HPDE6-E6E7 (cell line): ENCODE results near the gene GMNC.
"Not testable (repeated sequence)": the region's sequence is repeated elsewhere in the genome, so short reads cannot be mapped to it uniquely, and the experiment has no call there.

Source experiments
- DNase-seq: peaks from one replicate; pipeline ENCODE4 v3.0.0; 2011; ENCODE audit warnings: missing footprints; ENCODE audit errors: extremely low spot score

The GMNC gene, protein sequence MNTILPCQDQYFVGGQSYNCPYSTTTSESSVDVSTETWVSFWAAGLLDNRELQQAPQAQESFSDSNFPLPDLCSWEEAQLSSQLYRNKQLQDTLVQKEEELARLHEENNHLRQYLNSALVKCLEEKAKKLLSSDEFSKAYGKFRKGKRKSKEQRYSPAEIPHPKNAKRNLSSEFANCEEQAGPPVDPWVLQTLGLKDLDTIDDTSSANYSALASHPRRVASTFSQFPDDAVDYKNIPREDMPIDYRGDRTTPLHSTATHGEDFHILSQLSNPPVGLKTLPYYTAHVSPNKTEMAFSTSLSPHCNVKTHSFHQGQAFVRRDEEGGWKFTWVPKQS

DNA sequence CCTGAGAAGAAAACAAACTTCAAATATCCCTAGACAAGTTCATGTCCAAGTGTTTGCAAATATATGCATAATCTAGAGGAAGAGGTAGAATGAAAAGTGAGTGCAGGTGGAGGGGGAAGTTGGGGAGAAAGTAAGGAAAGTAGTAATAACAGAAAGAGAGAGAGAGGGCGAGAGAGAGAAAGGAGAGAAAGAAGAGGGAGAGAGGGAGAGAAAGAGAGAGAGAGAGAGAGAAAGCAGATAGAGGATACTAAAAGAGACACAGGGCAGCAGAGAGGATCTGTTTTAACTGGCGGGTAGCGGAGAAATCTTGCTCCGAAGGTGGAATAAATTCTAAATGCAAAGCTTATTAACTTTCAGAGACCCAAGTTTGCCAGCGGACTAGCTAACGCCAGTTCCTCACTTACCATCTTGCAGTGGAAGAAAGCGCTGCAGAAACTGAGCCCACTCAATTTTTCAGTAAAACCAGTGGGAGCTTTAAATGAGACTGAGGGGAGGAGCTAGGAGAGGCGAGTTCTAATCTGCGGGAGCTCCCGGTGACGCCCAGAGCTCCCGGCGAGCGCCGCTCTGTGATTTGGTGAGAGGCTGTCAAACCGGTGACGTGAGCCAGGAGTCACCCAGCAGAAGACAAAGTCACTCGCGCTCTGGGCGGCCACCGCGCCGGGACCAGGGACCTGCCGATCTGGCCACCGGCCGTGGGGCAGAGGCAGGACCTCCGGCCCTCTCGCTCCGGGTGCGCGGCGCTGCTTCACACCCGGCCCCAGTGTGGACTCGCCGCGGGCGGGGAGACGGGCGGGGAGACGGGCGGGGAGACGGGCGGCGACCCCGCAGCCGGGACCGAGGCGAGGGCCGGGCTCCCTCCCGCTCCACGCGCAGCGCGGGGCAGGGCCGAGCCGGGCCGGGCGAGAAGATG lies at the start of gene GMNC:
TSS of gene GMNC (minus strand) at position 486 of the 910 bp plus-strand sequence. CDS start at position 407, 79 bp downstream.
- peak; percentile 76 for DNase-seq

DNA sequence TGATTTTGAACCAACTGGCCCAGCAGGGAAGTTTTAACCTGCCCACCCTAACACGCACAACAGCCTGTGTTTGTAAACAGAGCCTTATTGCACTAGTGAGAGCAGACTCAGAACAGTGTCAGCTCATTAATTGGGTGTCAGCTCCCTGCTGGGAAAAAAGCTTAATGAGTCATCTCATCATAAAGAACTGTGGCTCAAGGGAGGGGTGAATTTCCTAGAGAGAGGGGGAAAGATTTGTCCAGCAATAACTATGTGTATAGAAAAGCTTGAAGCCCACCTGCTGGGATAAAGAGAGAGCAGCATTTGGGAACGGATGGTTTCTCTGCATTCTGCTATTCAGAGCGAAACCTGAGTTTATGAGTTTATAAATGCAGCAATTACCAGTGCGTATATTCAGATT lies 48.9 kb upstream of the GMNC start:
- peak; percentile 23 for DNase-seq

DNA sequence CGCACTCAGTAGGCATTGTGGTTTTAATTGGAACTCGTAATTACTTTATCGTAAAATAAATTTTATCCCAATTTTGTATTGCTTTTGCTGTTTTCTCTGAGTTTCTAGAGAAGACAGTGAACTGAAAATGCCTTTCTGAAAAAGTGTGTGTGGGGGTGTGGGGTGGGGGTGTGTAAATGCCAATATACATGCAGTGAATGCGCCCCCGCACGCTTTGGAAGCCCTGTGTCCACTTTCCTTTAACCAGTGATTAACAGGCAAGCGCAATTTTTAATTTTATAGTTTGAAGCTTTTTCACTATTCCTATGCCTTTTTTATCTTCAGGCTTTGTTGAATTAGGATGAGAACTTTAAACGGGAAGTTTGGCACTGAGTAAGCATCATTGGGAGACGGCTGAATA lies 47.4 kb upstream of the GMNC start:
- DNase-seq, result no peak

DNA sequence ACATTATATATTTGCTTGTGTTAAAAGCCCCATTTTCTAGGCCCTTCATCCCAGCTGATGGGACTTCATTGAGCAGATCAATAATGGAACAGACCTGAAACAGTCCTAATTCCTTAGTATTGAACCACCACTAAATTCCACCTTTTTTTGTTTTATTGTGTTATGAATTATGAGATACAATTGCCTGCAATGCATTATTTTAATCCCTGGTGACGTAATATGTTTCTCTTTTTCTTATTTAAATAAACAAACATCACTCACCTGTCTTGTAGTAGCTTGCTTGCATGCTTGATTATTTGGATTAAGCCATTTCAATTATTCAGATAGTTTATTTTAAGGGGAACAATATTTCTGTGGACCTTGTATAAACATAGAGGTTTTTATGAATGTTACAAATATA lies 40.7 kb upstream of the GMNC start:
- DNase-seq, result no peak

DNA sequence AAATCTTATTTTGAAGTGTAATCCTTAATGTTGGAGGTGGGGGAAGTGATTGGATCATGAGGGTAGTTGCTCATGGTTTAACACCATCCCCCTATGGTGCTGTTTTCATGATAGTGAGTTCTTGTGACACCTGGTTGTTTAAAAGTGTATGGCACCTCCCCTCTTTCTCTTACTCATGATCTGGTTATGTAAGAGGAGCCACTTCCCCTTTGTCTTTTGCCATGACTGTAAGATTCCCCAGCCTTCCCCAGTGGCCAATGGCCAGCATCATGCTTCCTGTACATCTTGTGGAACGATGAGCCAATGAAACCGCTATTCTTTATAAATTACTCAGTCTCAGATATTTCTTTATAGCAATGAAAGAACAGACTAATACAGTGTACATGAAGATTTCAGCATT lies 39.8 kb upstream of the GMNC start:
- no peak for DNase-seq

DNA sequence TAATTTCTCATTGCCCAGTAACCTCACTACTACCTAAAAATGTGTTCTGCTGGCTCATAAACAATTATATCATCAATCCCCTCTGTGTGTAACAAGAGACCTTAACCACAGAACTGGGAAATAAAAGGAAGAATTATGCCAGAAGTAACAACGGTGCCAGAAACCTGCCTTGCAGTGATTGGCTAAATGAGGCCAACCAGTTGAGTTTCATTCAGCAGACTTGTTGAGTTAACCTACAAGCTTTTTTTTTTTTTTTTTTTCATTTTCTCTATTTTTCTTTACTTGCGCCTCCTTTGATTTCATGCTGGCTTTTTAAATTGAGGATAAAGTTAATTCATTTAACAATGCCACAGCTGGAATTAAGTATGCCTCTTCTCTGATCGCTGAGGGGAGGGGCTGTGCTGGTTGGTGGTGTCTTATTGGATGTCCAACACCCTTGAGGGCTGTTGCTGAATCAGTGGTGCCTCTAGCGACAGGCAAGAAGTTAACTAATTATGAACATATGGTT lies 30.0 kb upstream of the GMNC start:
- no peak for DNase-seq

DNA sequence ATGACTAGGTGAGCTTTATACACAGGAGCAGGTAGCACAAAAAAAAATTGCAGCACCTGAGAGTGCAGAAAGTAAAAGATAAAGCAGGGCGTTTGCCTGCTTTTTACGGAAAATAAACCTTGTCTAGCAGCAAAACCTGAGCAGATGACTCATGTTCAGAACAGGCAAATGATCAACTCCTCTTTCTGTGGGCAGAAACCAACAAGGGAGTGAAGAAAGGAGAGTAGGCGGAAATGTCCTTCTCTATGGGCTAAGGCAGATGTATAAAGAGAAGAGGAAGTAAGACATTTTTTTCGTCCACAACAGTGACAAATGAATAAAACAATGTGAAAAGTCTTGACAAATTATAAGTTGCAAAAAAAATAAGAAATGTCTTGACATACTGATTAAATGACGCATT lies 24.5 kb upstream of the GMNC start:
- DNase-seq, result peak; percentile 46

DNA sequence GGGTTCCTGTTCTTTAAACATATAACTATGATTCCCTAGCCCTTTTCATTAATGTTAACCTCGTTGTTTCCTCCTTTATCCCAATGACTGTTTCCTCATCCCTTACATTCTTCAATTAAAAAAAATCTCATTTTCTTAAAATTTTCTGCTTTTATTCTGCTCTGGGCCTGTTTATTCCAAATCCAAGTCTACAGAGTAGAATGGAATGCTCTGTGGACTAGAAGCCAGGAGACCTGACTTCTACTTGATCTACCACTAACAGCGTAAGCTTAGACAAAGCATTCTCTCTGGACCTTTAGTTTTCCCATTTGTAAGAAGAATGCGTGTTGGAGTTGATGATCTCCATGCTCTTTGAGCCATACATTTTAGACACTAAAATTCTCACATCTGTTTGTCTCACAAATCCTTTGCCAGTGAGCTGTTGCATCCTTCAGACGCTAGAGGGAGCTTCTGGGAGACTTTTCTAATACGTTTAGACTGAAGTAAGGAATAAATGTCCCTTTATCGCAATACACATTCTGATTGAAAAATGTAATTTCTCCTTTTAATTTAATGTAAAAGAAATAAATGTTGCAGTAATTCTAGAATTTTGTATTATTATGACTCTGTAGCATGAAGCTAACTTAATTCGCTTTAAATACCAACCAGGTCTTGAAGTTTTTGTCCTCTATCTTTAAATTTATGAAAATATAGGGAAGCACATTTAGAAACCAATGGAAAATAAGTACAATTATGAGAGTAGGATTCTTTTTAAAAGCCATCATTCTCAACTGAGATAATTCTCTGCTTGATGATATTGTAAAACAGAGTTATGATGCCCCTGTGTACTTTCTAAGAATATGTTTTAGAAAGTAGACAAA lies 21.7 kb upstream of the GMNC start:
- DNase-seq, result peak; percentile 21

DNA sequence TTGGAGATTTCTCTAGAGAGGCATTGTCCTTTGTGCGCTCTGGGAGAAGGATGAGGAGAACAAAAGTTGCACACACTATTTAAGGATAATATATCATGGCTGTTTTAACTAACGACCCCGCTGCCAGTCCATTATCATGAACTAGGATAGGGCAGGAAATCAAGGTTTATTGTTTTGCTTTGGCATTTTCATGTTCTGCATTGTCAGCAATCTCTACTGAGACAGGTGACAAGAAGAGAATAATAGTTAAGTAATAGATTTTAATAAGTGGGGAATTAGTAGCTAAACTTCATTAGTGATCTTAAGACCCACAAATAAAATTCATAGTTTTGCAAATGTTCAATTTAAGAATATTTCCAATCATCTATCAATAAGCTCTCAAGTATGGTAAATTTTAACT lies 20.6 kb upstream of the GMNC start:
- no peak for DNase-seq

DNA sequence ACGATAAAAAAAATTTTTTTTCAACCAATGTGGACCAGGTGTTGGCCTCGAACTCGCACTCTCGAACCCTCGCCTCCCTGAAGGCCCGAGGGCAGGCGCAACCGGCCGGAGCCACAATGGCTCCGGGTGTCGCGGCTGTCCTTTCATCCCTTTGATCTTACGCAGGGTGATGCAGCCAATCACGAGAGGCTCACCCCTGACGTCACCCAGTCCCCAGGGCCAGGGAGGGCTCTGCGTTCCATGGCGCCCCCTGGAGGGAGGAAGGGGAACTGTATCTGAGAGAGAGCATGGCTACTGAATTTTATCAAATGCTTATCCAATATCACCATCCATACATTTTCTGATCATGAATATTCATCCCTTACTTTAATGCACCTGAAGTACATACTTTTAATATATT lies 15.4 kb upstream of the GMNC start:
- DNase-seq, result no peak

DNA sequence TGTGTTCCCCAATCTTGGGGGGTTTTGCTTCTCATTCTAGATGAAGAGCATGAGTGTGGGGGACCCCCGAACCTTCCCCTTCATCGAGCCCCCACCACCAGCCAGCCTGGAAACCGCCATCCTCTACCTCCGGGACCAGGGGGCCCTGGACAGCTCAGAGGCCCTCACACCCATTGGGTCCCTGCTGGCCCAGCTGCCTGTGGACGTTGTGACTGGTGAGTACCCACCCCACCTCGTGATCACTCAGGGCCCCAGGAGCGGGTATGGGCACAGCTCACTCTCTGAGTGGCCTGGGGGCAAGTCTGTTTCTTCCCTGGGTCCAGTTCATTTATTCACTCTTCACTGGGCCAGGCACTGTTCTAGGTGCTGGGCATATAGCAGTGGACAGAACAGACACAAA lies 13.9 kb upstream of the GMNC start:
- DNase-seq, result not testable (repeated sequence)

DNA sequence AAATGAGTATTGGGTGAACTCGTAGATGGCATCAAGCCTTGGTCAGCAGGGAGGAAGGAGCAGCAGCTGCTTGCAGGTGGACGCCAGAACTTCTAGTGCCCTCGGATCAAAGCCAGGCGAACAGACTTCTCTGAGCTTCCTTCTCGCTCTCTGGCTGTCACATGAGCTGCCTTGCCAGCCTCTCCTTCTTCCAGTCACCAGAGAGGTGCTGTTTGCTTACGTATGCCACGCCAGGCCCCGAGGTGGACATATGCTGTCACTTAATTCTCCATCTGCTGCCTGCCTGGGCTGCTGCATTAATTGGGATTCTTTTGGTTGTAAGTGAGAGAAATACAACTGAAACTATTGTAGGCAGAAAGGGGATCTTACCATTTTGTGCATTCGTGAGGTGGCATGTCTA lies 12.6 kb upstream of the GMNC start:
- DNase-seq, result not testable (repeated sequence)

DNA sequence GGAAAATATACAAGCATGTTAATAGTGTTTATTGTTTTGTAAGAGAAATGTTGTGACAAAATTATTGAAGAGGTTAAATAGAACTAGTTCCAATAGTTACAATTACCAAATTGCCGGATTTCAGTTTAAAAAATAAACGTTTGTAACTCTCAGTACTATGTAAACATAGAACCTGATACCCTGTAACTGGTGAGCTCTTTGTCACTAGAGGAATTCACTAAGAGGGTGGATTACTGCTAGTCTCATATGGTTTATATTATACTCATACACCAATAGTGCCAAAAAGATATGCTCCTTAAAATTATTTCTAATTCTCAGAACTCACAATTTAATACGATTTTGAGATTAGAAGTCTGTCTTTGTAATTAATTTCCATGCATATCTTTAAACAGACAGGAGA lies 7.6 kb upstream of the GMNC start:
- no peak for DNase-seq

DNA sequence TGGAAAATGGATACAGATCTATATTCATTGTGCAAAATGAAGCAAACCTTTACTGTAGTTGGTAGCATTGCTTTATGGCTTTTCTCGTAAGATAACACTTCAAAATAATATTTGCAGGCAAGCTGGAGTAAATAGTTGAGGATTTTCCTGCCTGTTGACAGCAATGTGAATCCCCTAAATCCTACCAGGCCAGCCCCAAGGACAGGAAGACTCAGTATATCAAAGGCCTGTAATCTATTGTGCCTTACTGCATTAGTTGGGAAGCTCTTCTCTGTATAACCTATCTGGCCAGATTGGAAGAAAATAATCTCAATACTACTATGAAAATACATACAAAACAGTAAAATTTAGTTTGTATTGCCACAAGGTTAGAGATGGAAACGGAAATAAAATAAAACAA lies 4.6 kb upstream of the GMNC start:
- no peak for DNase-seq

DNA sequence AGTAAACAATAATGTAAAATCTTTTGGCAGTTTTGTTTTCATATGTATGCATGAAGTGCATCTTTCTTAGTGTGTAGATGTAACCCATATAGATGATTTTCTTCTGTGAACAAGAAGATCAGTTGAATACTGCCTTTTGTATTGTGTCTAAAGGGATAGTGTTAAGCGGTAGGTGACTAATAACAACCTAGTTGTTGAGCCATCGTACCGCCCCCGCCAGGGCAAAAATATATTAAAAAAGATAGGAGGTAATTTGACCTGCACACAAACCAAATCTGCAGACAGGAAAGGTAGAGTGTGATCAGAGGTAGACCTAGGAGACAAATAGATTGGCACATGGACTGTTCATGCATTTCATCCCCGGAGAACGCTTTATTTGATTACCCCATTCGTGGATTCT lies 3.3 kb upstream of the GMNC start:
- DNase-seq, result no peak

DNA sequence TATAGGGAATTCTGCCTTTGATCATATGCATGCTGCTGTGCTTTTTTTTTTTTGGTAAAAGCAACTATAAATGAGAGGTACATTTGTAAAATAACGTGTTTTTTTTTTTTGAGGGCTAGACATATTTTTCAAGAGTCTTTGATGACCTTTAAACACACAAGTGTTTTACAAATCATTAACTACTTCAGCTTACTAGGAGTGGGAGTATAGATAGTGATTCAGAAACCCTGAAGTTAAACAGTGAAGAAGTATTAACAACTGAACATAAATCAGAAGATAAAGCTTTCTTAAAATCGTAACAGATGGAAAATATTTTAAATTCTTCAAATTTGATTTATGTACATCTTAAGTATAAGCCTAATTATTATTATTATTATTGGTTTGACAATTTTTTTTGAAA lies 2.9 kb upstream of the GMNC start:
- no peak for DNase-seq

DNA sequence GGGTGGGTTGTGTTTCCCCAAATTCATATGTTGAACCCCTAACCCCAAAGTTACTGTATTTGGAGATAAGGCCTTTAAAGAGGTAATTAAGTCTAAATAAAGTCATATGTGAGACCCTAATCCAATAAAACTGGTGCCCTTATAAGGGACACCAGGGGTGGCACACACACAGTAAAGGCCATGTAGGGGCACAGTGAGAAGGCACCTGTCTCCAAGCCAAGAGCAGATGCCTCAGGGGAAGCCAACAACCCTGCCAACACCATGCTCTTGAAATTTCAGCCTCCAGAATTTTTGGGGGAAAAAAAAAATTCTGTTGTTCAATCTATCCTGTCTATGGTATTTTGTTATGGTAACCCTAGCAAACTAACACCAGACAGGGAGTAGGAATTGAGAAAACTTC lies 1.5 kb upstream of the GMNC start:
- DNase-seq, result no peak

DNA sequence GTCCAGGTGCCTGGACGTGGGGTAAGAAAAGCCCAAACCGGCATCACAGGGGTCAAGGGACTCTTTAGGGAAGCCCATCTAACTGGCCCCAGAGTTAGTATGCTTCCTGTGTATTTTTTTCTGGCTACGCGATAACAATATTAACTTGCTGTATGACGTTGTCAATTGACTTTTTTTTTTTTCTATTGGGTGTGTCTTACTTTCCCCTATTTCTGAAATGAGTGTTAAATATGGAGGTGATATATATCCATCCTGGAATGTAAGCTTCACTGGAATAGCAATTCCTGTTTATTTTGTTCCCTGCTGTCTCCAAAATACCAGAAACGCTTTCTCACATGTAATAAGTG lies 598 bp upstream of the GMNC start:
- no peak for DNase-seq

DNA sequence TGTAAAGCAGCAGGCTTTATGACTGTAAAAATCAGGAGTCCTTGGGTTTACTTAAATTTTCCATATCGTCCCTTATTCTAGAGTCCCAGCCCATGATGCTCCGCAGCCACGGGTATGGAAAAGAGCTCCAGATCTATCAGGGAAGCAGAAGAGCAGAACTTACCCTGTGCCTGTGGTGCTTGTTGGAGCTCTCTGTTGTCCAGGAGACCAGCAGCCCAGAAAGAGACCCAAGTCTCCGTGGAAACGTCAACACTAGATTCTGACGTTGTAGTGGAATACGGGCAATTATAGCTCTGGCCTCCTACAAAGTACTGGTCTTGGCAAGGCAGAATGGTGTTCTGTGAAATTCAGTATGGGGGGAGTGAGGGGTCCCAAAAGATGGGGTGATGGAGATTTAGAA lies 2.0 kb downstream of the GMNC start:
- DNase-seq, result no peak

DNA sequence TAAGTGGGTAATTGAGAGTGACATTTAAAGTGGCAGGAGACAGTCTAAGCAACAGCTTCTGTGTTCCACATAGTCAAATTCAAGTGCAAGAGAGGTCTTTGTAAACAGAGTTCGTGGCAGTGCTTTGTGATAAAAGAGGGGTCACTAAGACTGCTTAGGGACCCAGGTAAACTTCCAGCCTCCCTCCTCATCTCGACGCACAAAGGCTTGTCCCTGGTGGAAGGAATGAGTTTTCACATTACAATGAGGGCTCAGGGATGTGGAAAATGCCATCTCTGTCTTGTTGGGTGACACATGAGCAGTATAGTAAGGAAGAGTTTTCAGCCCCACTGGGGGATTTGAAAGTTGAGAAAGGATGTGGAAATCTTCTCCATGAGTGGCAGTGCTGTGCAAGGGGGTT lies 7.3 kb downstream of the GMNC start:
- DNase-seq, result no peak

DNA sequence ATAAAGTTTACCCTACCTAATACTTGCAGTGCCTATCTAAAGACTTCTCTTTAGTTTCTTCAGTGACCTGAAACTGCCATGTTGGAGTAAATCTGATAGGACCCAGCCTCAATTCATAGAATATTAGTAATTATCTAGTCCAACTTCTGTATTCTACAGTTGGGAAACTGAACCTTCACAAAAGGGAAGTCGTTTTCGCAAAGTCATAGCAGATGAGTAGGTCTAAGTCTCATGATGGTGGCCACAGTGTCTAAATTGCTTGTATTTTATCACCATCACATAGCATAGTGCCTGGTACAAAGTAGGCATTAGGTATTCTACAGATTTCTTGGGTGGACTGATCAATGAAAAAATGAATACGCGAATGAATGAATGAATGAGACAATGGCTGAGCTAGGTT lies 8.4 kb downstream of the GMNC start:
- DNase-seq, result no peak

DNA sequence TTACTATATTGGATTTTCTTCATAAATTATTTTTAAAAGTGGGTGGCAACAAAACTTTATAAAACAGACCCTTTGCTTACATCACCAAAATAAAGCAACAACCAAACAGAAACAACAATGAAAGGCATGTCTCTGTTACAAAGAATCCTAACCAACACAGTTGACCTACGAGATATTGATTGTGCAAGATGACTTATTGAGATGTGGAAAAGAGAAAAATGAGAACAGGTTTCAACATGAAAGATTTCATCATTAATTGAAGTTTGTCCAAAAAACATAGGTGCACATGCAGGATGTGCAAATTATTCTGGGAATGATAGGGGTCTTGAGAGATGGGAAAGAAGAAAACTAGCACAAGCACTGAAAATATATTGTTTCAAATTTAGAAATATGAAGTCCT lies 9.0 kb downstream of the GMNC start:
- DNase-seq, result no peak
